ENCODE results near the gene ANKRD16. TPM values are rescaled to one million over a fixed set of nuclear protein-coding genes. Genes with fewer than 3 reads are reported as not detected.
A peak's percentile ranks its signal among the peaks of the same experiment; 100 is the strongest.
"Not testable (repeated sequence)": the region's sequence is repeated elsewhere in the genome, so short reads cannot be mapped to it uniquely, and the experiment has no call there.

ANKRD16 gene
- total RNA-seq, 1 donor from 2014 or later, result 8.4 TPM

GRCh38 chr10:5867091-5867615, 22.5 kb downstream of the ANKRD16 start:
- not testable (repeated sequence) for H3K4me3 ChIP-seq (ENCODE audit: low read length in 3 of 3); H3K9me3 ChIP-seq (ENCODE audit: control insufficient read depth in 3 of 3, low read length in 3 of 3); H3K4me1 ChIP-seq (ENCODE audit: control insufficient read depth in 3 of 3, insufficient read depth in 3 of 3, low read length in 3 of 3); H3K36me3 ChIP-seq (ENCODE audit: control insufficient read depth in 3 of 3, insufficient read depth in 3 of 3, low read length in 3 of 3); H3K9ac ChIP-seq (ENCODE audit: low read depth in 1 of 3, low read length in 3 of 3); H3K27me3 ChIP-seq (ENCODE audit: control insufficient read depth in 3 of 3, insufficient read depth in 3 of 3, low read length in 3 of 3); H3K27ac ChIP-seq (ENCODE audit: low read depth, low read length)

- H3K4me1 ChIP-seq (ENCODE audit: control insufficient read depth in 3 of 3, insufficient read depth in 3 of 3, low read length in 3 of 3); H3K9me3 ChIP-seq (ENCODE audit: control insufficient read depth in 3 of 3, low read length in 3 of 3); H3K4me3 ChIP-seq (ENCODE audit: low read length in 3 of 3); H3K36me3 ChIP-seq (ENCODE audit: control insufficient read depth in 3 of 3, insufficient read depth in 3 of 3, low read length in 3 of 3); H3K9ac ChIP-seq (ENCODE audit: low read depth in 1 of 3, low read length in 3 of 3); H3K27me3 ChIP-seq (ENCODE audit: control insufficient read depth in 3 of 3, insufficient read depth in 3 of 3, low read length in 3 of 3); H3K27ac ChIP-seq (ENCODE audit: low read depth, low read length): not testable (repeated sequence)
These were observed 23.1 kb downstream of the ANKRD16 start for GRCh38 chr10:5866451-5867081.

DNA sequence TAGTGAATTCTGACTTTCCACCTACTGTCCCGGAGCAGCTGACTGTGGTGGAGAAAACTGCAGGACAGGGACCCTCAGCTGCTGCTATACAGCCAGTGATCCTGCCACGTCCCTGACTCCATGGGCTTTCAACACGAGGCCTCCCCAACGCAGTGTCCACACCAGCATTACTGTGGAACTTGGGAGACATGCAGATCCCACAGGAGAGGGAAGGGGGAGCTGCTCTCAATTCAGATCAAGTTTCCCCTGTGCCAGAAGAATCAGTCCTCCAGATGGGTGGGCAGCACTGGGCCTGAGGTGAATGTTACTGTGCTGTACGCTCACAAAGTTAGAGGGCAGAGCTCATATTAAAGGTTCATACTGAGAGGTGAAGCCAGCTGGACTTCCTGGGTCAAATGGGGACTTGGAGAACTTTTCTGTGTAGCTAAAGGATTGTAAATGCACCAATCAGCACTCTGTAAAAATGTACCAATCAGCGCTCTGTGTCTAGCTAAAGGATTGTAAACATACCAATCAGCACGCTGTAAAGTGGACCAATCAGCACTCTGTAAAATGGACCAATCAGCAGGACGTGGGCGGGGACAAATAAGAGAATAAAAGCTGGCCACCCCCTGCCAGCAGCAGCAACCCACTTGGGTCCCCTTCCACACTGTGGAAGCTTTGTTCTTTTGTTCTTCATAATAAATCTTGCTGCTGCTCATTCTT, 26.6 kb downstream of the ANKRD16 start:
- not testable (repeated sequence) for H3K36me3 ChIP-seq (ENCODE audit: control insufficient read depth in 3 of 3, insufficient read depth in 3 of 3, low read length in 3 of 3); H3K4me1 ChIP-seq (ENCODE audit: control insufficient read depth in 3 of 3, insufficient read depth in 3 of 3, low read length in 3 of 3); H3K9me3 ChIP-seq (ENCODE audit: control insufficient read depth in 3 of 3, low read length in 3 of 3); H3K27ac ChIP-seq (ENCODE audit: low read depth, low read length); H3K4me3 ChIP-seq (ENCODE audit: low read length in 3 of 3); H3K9ac ChIP-seq (ENCODE audit: low read depth in 1 of 3, low read length in 3 of 3); H3K27me3 ChIP-seq (ENCODE audit: control insufficient read depth in 3 of 3, insufficient read depth in 3 of 3, low read length in 3 of 3)

DNA sequence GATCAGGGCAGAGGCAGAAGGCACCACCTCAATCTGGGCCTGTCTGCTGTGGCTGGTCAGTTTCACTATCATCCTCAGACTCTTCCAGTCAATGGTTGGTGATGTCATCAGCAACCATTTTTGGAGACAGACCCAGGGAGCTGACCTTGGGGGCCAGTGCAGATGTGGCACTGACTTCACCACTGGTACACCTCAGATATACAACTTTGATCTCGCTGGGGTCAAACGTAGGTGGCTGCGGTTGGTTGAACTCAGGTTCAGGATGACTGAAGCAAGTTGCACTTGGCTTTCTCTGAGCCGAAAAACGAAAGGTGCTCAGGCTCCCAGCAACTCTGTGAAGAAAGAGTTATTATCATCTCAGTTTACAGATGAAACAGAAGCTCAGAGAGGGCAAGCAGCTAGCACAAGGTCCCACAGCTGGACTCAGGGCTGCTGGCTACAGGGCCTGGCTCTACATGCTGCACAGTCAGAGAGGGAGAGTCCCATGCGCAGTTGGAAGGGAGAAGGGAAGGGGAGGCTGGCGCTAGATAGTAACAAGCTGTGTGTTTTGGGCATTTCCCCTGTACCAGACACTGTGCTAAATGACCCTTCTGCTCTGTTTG, 27.2 kb downstream of the ANKRD16 start:
- Histone ChIP-seq H3K9me3 (ENCODE audit: control insufficient read depth in 3 of 3, low read length in 3 of 3) (no peaks in the 10 kb centered on the region), H3K27me3 (ENCODE audit: control insufficient read depth in 3 of 3, insufficient read depth in 3 of 3, low read length in 3 of 3) (no peaks in the 10 kb centered on the region), H3K36me3 (ENCODE audit: control insufficient read depth in 3 of 3, insufficient read depth in 3 of 3, low read length in 3 of 3) (peaks cover 0 to 5% (median 4%) of the 10 kb centered on the region in 3 donors), H3K4me3 (ENCODE audit: low read length in 3 of 3) (no peak overlapping the region), H3K9ac (ENCODE audit: low read depth in 1 of 3, low read length in 3 of 3) (no peak overlapping the region), H3K27ac (ENCODE audit: low read depth, low read length) (no peak overlapping the region), H3K4me1 (ENCODE audit: control insufficient read depth in 3 of 3, insufficient read depth in 3 of 3, low read length in 3 of 3) (no peaks in the 10 kb centered on the region)

- H3K36me3 ChIP-seq (ENCODE audit: control insufficient read depth in 3 of 3, insufficient read depth in 3 of 3, low read length in 3 of 3), result peaks cover 0 to 5% (median 4%) of the 10 kb centered on the region in 3 donors
- no peak overlapping the region for H3K4me3 ChIP-seq (ENCODE audit: low read length in 3 of 3)
- no peaks in the 10 kb centered on the region for H3K27me3 ChIP-seq (ENCODE audit: control insufficient read depth in 3 of 3, insufficient read depth in 3 of 3, low read length in 3 of 3)
These were observed 29.6 kb downstream of the ANKRD16 start for GRCh38 chr10:5860066-5860465.

DNA sequence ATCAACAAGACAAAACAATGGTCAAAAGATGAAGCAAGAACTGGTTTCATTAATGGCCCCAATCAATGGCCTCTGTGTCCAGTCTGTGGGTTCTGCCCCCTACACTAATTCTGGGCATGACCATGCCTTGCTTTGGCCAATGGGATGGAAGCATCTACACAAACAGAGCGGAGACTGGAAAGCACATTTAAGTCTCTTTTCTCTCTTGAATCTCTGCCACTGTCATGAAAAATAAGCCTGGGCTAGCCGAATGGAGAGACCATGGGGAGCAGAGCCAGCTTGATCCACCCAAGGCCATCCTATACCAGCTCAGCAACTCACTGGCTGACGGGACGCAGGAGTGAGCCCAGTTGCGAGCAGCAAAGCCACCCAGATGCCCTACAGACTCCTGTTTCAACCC, 30.9 kb downstream of the ANKRD16 start:
- H3K4me3 ChIP-seq (ENCODE audit: low read length in 3 of 3), result no peak overlapping the region
- no peaks in the 10 kb centered on the region for H3K4me1 ChIP-seq (ENCODE audit: control insufficient read depth in 3 of 3, insufficient read depth in 3 of 3, low read length in 3 of 3)
- H3K27ac ChIP-seq (ENCODE audit: low read depth, low read length), result no peak overlapping the region
- no peaks in the 10 kb centered on the region for H3K9me3 ChIP-seq (ENCODE audit: control insufficient read depth in 3 of 3, low read length in 3 of 3)
- H3K36me3 ChIP-seq (ENCODE audit: control insufficient read depth in 3 of 3, insufficient read depth in 3 of 3, low read length in 3 of 3), result peaks cover 0 to 5% (median 4%) of the 10 kb centered on the region in 3 donors
- H3K9ac ChIP-seq (ENCODE audit: low read depth in 1 of 3, low read length in 3 of 3), result no peak overlapping the region
- H3K27me3 ChIP-seq (ENCODE audit: control insufficient read depth in 3 of 3, insufficient read depth in 3 of 3, low read length in 3 of 3), result no peaks in the 10 kb centered on the region

More at GRCh38 chr10:5860066-5860465, 29.6 kb downstream of the ANKRD16 start:
- no peaks in the 10 kb centered on the region for H3K9me3 ChIP-seq (ENCODE audit: control insufficient read depth in 3 of 3, low read length in 3 of 3)
- no peak overlapping the region for H3K9ac ChIP-seq (ENCODE audit: low read depth in 1 of 3, low read length in 3 of 3)
- no peaks in the 10 kb centered on the region for H3K4me1 ChIP-seq (ENCODE audit: control insufficient read depth in 3 of 3, insufficient read depth in 3 of 3, low read length in 3 of 3)
- no peak overlapping the region for H3K27ac ChIP-seq (ENCODE audit: low read depth, low read length)

DNA sequence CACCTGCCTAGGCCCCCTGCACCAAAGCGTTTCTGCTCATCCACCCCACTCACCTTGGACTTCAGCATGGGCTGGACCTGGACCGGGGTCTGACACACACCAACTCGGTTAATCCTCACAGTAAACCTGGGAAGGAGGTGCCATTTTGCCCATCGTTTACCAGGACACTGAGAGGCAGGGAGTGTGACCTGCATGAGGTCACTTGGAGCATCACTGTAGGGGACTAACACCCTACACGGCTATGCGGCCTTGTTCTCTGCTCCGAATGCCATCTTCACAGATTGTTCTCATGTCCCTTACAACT, 33.0 kb downstream of the ANKRD16 start:
- Histone ChIP-seq H3K4me1 (ENCODE audit: control insufficient read depth in 3 of 3, insufficient read depth in 3 of 3, low read length in 3 of 3) (no peaks in the 10 kb centered on the region), H3K27me3 (ENCODE audit: control insufficient read depth in 3 of 3, insufficient read depth in 3 of 3, low read length in 3 of 3) (peaks cover 0 to 6% (median 0%) of the 10 kb centered on the region in 3 donors), H3K4me3 (ENCODE audit: low read length in 3 of 3) (no peak overlapping the region), H3K27ac (ENCODE audit: low read depth, low read length) (no peak overlapping the region), H3K9ac (ENCODE audit: low read depth in 1 of 3, low read length in 3 of 3) (no peak overlapping the region), H3K9me3 (ENCODE audit: control insufficient read depth in 3 of 3, low read length in 3 of 3) (no peaks in the 10 kb centered on the region), H3K36me3 (ENCODE audit: control insufficient read depth in 3 of 3, insufficient read depth in 3 of 3, low read length in 3 of 3) (no peaks in the 10 kb centered on the region)

DNA sequence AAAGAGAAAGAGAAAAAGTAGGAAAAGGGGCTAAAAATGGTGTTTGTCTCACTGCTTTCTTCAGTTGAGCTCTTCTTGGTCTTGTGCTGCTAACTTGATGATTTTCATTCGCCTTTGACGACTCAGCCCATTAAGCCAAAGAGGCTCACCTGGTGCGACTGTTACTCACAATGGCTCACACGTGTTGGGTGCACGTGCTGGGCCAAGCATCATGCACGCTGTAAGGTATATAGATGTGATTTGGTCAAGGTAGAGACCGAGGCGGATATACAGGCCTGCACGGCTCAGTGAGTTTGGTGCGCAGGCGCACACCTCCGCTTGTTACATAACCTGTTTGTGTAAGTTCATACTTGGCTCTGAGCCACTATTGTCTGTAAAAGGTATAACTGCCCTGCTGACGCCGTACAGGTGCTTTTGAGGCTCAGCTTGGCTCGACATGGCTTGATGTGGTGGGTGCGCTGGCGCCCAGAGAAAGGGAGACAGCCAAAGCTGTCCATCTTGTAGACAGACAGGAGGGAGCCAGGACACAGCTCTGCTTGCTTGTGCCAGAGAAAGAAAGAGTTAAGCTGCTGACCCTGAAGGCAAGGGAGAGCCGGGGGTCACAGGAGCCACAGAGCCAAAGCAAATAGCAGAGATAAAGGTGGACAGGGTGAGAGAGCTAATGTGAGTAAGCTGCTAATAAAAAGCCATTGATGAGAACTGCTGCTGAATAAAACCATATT, 33.6 kb downstream of the ANKRD16 start:
- H3K27ac ChIP-seq (ENCODE audit: low read depth, low read length), result no peak overlapping the region
- H3K9ac ChIP-seq (ENCODE audit: low read depth in 1 of 3, low read length in 3 of 3), result no peak overlapping the region
- H3K4me3 ChIP-seq (ENCODE audit: low read length in 3 of 3), result no peak overlapping the region
- H3K4me1 ChIP-seq (ENCODE audit: control insufficient read depth in 3 of 3, insufficient read depth in 3 of 3, low read length in 3 of 3), result no peaks in the 10 kb centered on the region
- peaks cover 0 to 6% (median 0%) of the 10 kb centered on the region in 3 donors for H3K27me3 ChIP-seq (ENCODE audit: control insufficient read depth in 3 of 3, insufficient read depth in 3 of 3, low read length in 3 of 3)
- H3K36me3 ChIP-seq (ENCODE audit: control insufficient read depth in 3 of 3, insufficient read depth in 3 of 3, low read length in 3 of 3), result no peaks in the 10 kb centered on the region
- H3K9me3 ChIP-seq (ENCODE audit: control insufficient read depth in 3 of 3, low read length in 3 of 3), result no peaks in the 10 kb centered on the region

GRCh38 chr10:5854131-5854475, 35.6 kb downstream of the ANKRD16 start:
- no peak overlapping the region for H3K27ac ChIP-seq (ENCODE audit: low read depth, low read length)
- H3K36me3 ChIP-seq (ENCODE audit: control insufficient read depth in 3 of 3, insufficient read depth in 3 of 3, low read length in 3 of 3), result no peaks in the 10 kb centered on the region
- no peaks in the 10 kb centered on the region for H3K9me3 ChIP-seq (ENCODE audit: control insufficient read depth in 3 of 3, low read length in 3 of 3)
- H3K4me1 ChIP-seq (ENCODE audit: control insufficient read depth in 3 of 3, insufficient read depth in 3 of 3, low read length in 3 of 3), result no peaks in the 10 kb centered on the region
- peaks cover 0 to 6% (median 0%) of the 10 kb centered on the region in 3 donors for H3K27me3 ChIP-seq (ENCODE audit: control insufficient read depth in 3 of 3, insufficient read depth in 3 of 3, low read length in 3 of 3)
- H3K4me3 ChIP-seq (ENCODE audit: low read length in 3 of 3), result no peak overlapping the region
- H3K9ac ChIP-seq (ENCODE audit: low read depth in 1 of 3, low read length in 3 of 3), result no peak overlapping the region

DNA sequence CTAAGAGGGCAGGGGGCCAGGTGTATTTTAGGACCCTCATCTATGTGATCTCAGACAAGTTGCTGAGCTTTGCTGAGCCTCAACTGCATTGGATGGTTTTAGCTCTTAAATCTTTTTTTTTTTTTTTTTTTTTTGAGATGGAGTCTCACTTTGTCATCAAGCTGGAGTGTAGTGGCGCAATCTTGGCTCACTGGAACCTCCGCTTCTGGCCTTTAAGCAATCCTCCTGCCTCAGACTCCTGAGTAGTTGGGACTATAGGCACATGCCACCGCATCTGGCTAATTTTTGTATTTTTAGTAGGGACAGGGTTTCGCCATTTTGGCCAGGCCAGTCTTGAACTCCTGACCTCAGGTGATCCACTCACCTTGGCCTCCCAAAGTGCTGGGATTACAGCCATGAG, 43.0 kb downstream of the ANKRD16 start:
- H3K4me3 ChIP-seq (ENCODE audit: low read length in 3 of 3); H3K4me1 ChIP-seq (ENCODE audit: control insufficient read depth in 3 of 3, insufficient read depth in 3 of 3, low read length in 3 of 3); H3K36me3 ChIP-seq (ENCODE audit: control insufficient read depth in 3 of 3, insufficient read depth in 3 of 3, low read length in 3 of 3); H3K27me3 ChIP-seq (ENCODE audit: control insufficient read depth in 3 of 3, insufficient read depth in 3 of 3, low read length in 3 of 3); H3K9me3 ChIP-seq (ENCODE audit: control insufficient read depth in 3 of 3, low read length in 3 of 3); H3K9ac ChIP-seq (ENCODE audit: low read depth in 1 of 3, low read length in 3 of 3): not testable (repeated sequence)
- H3K27ac ChIP-seq (ENCODE audit: low read depth, low read length), result peak overlapping the region; percentile 45
